ENCODE measurements around the gene PPIL6. TPM values are rescaled to one million over a fixed set of nuclear protein-coding genes. Genes with fewer than 3 reads are reported as not detected.
A peak's percentile ranks its signal among the peaks of the same experiment; 100 is the strongest.
"Not testable (repeated sequence)": the region's sequence is repeated elsewhere in the genome, so short reads cannot be mapped to it uniquely, and the experiment has no call there.

Gene PPIL6
- total RNA-seq, 1 experiment from 2014 or later = 1.6 TPM

GRCh38 chr6:109466212-109466923, 25.9 kb upstream of the PPIL6 start:
- no peak for DNase-seq (ENCODE audit: low read depth)

GRCh38 chr6:109465772-109466171, 25.3 kb upstream of the PPIL6 start:
- no peak for DNase-seq (ENCODE audit: low read depth)

GRCh38 chr6:109461733-109462526, 21.5 kb upstream of the PPIL6 start:
- no peak for DNase-seq (ENCODE audit: low read depth)

- not testable (repeated sequence) for DNase-seq (ENCODE audit: low read depth)
These were observed 20.8 kb upstream of the PPIL6 start for GRCh38 chr6:109461205-109461604.

GRCh38 chr6:109460161-109460829, 19.9 kb upstream of the PPIL6 start:
- DNase-seq (ENCODE audit: low read depth) = no peak

GRCh38 chr6:109458774-109459531, 18.5 kb upstream of the PPIL6 start:
- peak; percentile 42 for DNase-seq (ENCODE audit: low read depth)

GRCh38 chr6:109457562-109457996, 17.2 kb upstream of the PPIL6 start:
- no peak for DNase-seq (ENCODE audit: low read depth)

- DNase-seq (ENCODE audit: low read depth) = peak; percentile 67
These were observed 16.5 kb upstream of the PPIL6 start for GRCh38 chr6:109456710-109457561.

GRCh38 chr6:109456111-109456583, 15.7 kb upstream of the PPIL6 start:
- no peak for DNase-seq (ENCODE audit: low read depth)

- DNase-seq (ENCODE audit: low read depth) = peak; percentile 79
These were observed 15.1 kb upstream of the PPIL6 start, which contains the start of gene MICAL1 for GRCh38 chr6:109455437-109456110. TSS of gene MICAL1 (minus strand) at chr6:109455772. CDS start at chr6:109454196, 1,576 bp downstream.

GRCh38 chr6:109454496-109455436, 14.3 kb upstream of the PPIL6 start:
- DNase-seq (ENCODE audit: low read depth) = no peak

- peak; percentile 97 for DNase-seq (ENCODE audit: low read depth)
These were observed 13.4 kb upstream of the PPIL6 start for GRCh38 chr6:109453594-109454495.

GRCh38 chr6:109453156-109453555, 12.7 kb upstream of the PPIL6 start:
- no peak for DNase-seq (ENCODE audit: low read depth)

GRCh38 chr6:109452181-109452580, 11.8 kb upstream of the PPIL6 start:
- DNase-seq (ENCODE audit: low read depth) = no peak

- no peak for DNase-seq (ENCODE audit: low read depth)
These were observed 10.9 kb upstream of the PPIL6 start for GRCh38 chr6:109451376-109451775.

- DNase-seq (ENCODE audit: low read depth) = no peak
These were observed 10.4 kb upstream of the PPIL6 start for GRCh38 chr6:109450801-109451200.

All from LHCN-M2 (cell line).